Measurements from ENCODE around the gene RAMP1. TPM values are rescaled to one million over a fixed set of nuclear protein-coding genes. Genes with fewer than 3 reads are reported as not detected.

Gene RAMP1
- total RNA-seq, 4 donors from 2014 or later, result 11.6 to 87.4 (median 37.1) TPM

DNA sequence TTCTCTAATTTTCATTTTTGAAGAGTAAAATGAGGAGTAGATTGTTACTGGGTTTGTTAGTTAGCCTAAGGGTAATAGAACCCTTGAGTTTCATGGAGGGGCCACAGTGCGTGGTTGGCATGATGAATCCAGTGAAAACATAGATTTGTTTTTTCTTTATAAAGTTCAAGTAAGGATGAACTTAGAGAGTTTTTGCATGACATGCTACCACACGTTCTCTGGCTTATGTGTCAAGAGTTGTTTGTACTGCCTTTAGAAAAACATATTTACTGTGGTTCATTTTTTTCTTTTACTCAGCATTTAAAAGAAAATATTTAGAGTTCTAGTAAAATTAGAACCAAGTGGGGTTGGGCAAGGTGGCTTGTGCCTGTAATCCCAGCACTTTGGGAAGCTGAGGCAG, 39.0 kb upstream of the RAMP1 start:
- Histone ChIP-seq H3K9me3 (no peaks in the 10 kb centered on the region), H3K27ac (no peak overlapping the region), H3K27me3 (no peaks in the 10 kb centered on the region), H3K4me1 (no peaks in the 10 kb centered on the region), H3K4me3 (no peak overlapping the region), H3K36me3 (no peaks in the 10 kb centered on the region)
- TF ChIP-seq, protein P1, sequence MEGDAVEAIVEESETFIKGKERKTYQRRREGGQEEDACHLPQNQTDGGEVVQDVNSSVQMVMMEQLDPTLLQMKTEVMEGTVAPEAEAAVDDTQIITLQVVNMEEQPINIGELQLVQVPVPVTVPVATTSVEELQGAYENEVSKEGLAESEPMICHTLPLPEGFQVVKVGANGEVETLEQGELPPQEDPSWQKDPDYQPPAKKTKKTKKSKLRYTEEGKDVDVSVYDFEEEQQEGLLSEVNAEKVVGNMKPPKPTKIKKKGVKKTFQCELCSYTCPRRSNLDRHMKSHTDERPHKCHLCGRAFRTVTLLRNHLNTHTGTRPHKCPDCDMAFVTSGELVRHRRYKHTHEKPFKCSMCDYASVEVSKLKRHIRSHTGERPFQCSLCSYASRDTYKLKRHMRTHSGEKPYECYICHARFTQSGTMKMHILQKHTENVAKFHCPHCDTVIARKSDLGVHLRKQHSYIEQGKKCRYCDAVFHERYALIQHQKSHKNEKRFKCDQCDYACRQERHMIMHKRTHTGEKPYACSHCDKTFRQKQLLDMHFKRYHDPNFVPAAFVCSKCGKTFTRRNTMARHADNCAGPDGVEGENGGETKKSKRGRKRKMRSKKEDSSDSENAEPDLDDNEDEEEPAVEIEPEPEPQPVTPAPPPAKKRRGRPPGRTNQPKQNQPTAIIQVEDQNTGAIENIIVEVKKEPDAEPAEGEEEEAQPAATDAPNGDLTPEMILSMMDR (IDR thresholded peaks at IDR 0.05), result no peak
- TF ChIP-seq POLR2A (IDR thresholded peaks at IDR 0.05), result no peak
- no peak for DNase-seq

DNA sequence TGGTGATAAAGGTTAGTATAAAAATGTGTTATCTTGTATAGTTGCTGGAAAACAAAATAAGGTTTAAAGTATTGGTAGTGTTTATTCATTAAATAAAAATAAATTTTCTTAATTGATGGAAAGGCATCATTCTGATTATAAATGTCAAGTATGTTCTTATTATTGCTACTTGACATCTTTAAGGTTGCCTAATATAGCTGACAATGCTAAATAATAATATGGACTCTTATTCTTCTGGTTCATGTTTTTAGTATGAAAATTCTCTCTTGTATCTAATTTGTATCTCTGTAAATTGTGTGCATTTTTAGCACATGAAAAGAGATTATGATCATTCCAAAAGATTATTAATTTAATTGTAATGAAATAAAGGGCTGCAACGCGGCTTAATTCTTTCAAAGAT, 35.9 kb upstream of the RAMP1 start:
- no peak for DNase-seq
- Histone ChIP-seq H3K27me3 (no peaks in the 10 kb centered on the region), H3K9me3 (no peaks in the 10 kb centered on the region), H3K36me3 (no peaks in the 10 kb centered on the region), H3K4me1 (no peaks in the 10 kb centered on the region), H3K4me3 (no peak overlapping the region), H3K27ac (no peak overlapping the region)
- TF ChIP-seq, protein P1 (IDR thresholded peaks at IDR 0.05), result no peak
- TF ChIP-seq POLR2A (IDR thresholded peaks at IDR 0.05), result no peak

DNA sequence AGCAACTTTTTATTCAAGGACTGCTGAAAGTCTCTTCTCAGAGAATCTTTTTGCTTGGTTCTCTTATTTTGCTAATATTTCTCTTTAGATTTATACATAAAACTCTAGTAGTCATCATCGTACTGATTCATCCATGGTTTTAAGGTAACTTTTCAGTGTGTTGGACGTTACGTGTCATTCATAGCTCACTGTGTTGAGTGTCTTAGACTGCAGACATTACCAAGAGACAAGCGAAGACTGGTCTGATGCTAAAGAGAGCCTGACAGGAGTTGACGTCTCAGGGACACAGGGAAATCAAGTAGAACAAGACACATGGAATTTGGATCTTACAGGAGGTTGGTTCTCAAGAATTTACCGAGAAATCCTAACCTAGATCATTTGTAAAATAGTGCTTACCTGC, 35.3 kb upstream of the RAMP1 start:
- no peak for DNase-seq
- TF ChIP-seq, protein P1 (IDR thresholded peaks at IDR 0.05), result no peak
- TF ChIP-seq POLR2A (IDR thresholded peaks at IDR 0.05), result no peak
- H3K4me3 ChIP-seq, result no peak overlapping the region
- H3K36me3 ChIP-seq, result no peaks in the 10 kb centered on the region
- H3K27ac ChIP-seq, result no peak overlapping the region
- no peaks in the 10 kb centered on the region for H3K4me1 ChIP-seq
- H3K9me3 ChIP-seq, result no peaks in the 10 kb centered on the region
- no peaks in the 10 kb centered on the region for H3K27me3 ChIP-seq

DNA sequence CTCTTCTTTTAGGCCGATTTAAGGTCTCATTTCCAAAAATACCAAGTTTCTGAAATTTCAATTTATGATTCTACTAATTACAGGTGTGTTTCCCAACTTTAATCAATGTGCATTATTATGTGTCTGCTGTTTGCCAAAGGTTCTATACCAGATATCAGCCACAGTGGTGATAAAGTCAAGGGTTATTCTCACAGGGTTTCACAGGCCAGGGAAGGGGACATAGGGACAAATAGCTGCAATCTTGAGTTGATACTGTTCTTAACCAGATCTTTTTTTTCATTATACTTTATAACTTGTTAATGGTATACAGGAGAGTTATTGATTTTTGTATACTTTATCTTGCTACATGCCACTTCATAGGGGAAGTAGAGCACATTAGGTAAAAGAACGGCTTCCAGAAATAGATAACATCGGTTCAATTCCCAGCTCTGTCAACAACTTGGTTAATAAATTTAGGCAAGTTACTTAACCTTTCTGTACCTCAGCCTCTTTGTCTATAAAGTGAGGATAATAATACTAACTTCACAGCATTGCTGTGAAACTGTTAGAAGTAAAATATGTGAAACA, 31.9 kb upstream of the RAMP1 start:
- Histone ChIP-seq H3K4me3 (no peak overlapping the region), H3K9me3 (no peaks in the 10 kb centered on the region), H3K36me3 (no peaks in the 10 kb centered on the region), H3K27ac (no peak overlapping the region), H3K4me1 (no peaks in the 10 kb centered on the region), H3K27me3 (no peaks in the 10 kb centered on the region)
- no peak for DNase-seq
- TF ChIP-seq, protein P1 (IDR thresholded peaks at IDR 0.05), result no peak
- no peak for TF ChIP-seq POLR2A (IDR thresholded peaks at IDR 0.05)

DNA sequence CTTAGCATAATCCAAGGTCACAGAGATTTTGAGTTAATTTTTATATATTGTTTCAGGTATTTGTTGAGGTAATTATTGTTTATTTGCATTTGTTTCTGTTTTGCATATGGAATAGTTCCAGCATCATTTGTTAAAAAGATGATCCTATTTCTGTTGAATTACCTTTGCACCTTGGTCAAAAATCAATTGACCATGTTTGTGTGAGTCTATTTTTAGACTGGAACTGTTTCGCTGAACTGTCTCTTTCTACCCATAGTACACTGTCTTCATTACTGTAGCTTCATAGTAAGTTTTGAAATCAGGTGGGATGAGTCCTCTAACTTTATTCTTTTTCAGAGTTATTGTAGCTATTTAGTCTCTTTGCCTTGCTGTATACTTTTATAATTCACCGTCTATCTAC, 28.9 kb upstream of the RAMP1 start:
- H3K36me3 ChIP-seq, result no peaks in the 10 kb centered on the region
- H3K9me3 ChIP-seq, result no peaks in the 10 kb centered on the region
- no peak for TF ChIP-seq POLR2A (IDR thresholded peaks at IDR 0.05)
- TF ChIP-seq, protein P1 (IDR thresholded peaks at IDR 0.05), result no peak
- DNase-seq, result no peak
- H3K4me1 ChIP-seq, result no peaks in the 10 kb centered on the region
- no peaks in the 10 kb centered on the region for H3K27me3 ChIP-seq
- no peak overlapping the region for H3K4me3 ChIP-seq
- no peak overlapping the region for H3K27ac ChIP-seq

DNA sequence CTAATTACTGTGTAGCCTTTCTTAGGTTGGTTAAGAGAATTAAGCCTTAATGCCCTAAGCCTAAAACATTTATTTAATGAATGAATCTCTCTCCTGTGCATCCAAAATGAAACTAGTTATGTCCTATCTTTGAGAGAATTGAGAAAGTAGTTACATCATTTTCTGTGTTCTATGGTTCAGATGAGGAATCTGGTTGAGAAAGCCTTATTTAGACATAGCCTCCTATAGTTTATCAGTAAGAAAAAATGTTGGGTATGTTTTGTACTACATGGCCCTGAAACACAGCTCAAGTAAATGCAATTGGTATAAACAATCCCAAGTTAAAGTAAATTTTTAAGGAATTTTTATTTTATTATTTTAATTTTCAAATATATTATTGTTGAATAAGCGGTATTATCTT, 25.9 kb upstream of the RAMP1 start:
- no peak for DNase-seq
- no peak overlapping the region for H3K4me3 ChIP-seq
- H3K4me1 ChIP-seq, result no peaks in the 10 kb centered on the region
- TF ChIP-seq POLR2A (IDR thresholded peaks at IDR 0.05), result no peak
- TF ChIP-seq, protein P1 (IDR thresholded peaks at IDR 0.05), result no peak
- no peaks in the 10 kb centered on the region for H3K27me3 ChIP-seq
- H3K36me3 ChIP-seq, result no peaks in the 10 kb centered on the region
- no peaks in the 10 kb centered on the region for H3K9me3 ChIP-seq
- no peak overlapping the region for H3K27ac ChIP-seq
